Measurements from ENCODE around the gene CORO2B. TPM values are rescaled to one million over a fixed set of nuclear protein-coding genes. Genes with fewer than 3 reads are reported as not detected.

The CORO2B gene
- total RNA-seq, 4 donors from 2014 or later: 1.3 to 3.3 (median 2.3) TPM

GRCh38 chr15:68700455-68701123 is 121.8 kb downstream of the CORO2B start:
- peaks cover 35% of the 10 kb centered on the region for H3K4me1 ChIP-seq
- no peaks in the 10 kb centered on the region for H3K9me3 ChIP-seq
- no peaks in the 10 kb centered on the region for H3K27me3 ChIP-seq
- no peak overlapping the region for H3K4me3 ChIP-seq
- 22% methylated on average over 19 of the region's 19 CpGs for WGBS
- TF ChIP-seq POLR2AphosphoS5 (IDR thresholded peaks at IDR 0.05) (no peak), CTCF (IDR thresholded peaks at IDR 0.05) (peak in 1 of 2 donors; percentile 4)
- H3K36me3 ChIP-seq: peaks cover 5% of the 10 kb centered on the region
- no peak for DNase-seq (ENCODE audit: low spot score in 2 of 2)
- H3K27ac ChIP-seq: no peak overlapping the region

- Histone ChIP-seq H3K36me3 (peaks cover 5% of the 10 kb centered on the region), H3K9me3 (no peaks in the 10 kb centered on the region), H3K27ac (no peak overlapping the region), H3K27me3 (no peaks in the 10 kb centered on the region), H3K4me1 (peaks cover 39% of the 10 kb centered on the region), H3K4me3 (no peak overlapping the region)
- DNase-seq (ENCODE audit: low spot score in 2 of 2): no peak
- 100% methylated on average over 6 of the region's 6 CpGs for WGBS
- TF ChIP-seq EP300 (IDR thresholded peaks at IDR 0.05): no peak
- no peak for TF ChIP-seq CTCF (IDR thresholded peaks at IDR 0.05)
- TF ChIP-seq POLR2A (IDR thresholded peaks at IDR 0.05): no peak
- no peak for TF ChIP-seq POLR2AphosphoS5 (IDR thresholded peaks at IDR 0.05)
Observed at GRCh38 chr15:68701886-68702285, 123.1 kb downstream of the CORO2B start.

- Histone ChIP-seq H3K4me3 (no peak overlapping the region), H3K4me1 (peaks cover 36% of the 10 kb centered on the region), H3K27me3 (no peaks in the 10 kb centered on the region), H3K27ac (no peak overlapping the region), H3K9me3 (no peaks in the 10 kb centered on the region), H3K36me3 (no peaks in the 10 kb centered on the region)
- 6% methylated on average over 6 of the region's 6 CpGs for WGBS
- no peak for TF ChIP-seq CTCF (IDR thresholded peaks at IDR 0.05)
- no peak for TF ChIP-seq EP300 (IDR thresholded peaks at IDR 0.05)
- no peak for TF ChIP-seq POLR2AphosphoS5 (IDR thresholded peaks at IDR 0.05)
- TF ChIP-seq POLR2A (IDR thresholded peaks at IDR 0.05): no peak
- DNase-seq (ENCODE audit: low spot score in 2 of 2): no peak
Observed at GRCh38 chr15:68704496-68705021, 125.8 kb downstream of the CORO2B start.

GRCh38 chr15:68706256-68706655 is 127.5 kb downstream of the CORO2B start:
- no peaks in the 10 kb centered on the region for H3K36me3 ChIP-seq
- H3K9me3 ChIP-seq: no peaks in the 10 kb centered on the region
- no peak overlapping the region for H3K4me3 ChIP-seq
- 48% methylated on average over 4 of the region's 4 CpGs for WGBS
- DNase-seq (ENCODE audit: low spot score in 2 of 2): no peak
- H3K27me3 ChIP-seq: no peaks in the 10 kb centered on the region
- H3K4me1 ChIP-seq: peaks cover 20% of the 10 kb centered on the region
- no peak overlapping the region for H3K27ac ChIP-seq
- no peak for TF ChIP-seq CTCF (IDR thresholded peaks at IDR 0.05)
- TF ChIP-seq EP300 (IDR thresholded peaks at IDR 0.05): no peak
- TF ChIP-seq POLR2A (IDR thresholded peaks at IDR 0.05): no peak
- no peak for TF ChIP-seq POLR2AphosphoS5 (IDR thresholded peaks at IDR 0.05)

- DNase-seq (ENCODE audit: low spot score in 2 of 2): no peak
Observed at GRCh38 chr15:68706931-68707330, 128.1 kb downstream of the CORO2B start.

More at GRCh38 chr15:68706931-68707330, 128.1 kb downstream of the CORO2B start:
- WGBS: 76% methylated on average over 11 of the region's 11 CpGs
- H3K4me3 ChIP-seq: no peak overlapping the region
- no peaks in the 10 kb centered on the region for H3K27me3 ChIP-seq
- H3K9me3 ChIP-seq: no peaks in the 10 kb centered on the region
- no peak for TF ChIP-seq POLR2AphosphoS5 (IDR thresholded peaks at IDR 0.05)
- no peak for TF ChIP-seq EP300 (IDR thresholded peaks at IDR 0.05)
- no peak for TF ChIP-seq CTCF (IDR thresholded peaks at IDR 0.05)
- TF ChIP-seq POLR2A (IDR thresholded peaks at IDR 0.05): no peak
- H3K4me1 ChIP-seq: peaks cover 20% of the 10 kb centered on the region
- H3K36me3 ChIP-seq: no peaks in the 10 kb centered on the region
- H3K27ac ChIP-seq: no peak overlapping the region
